DOHH2 (cell line): ENCODE results near the gene MAT1A.

Experiments
- H3F3A ChIP-seq: fragments of 200-600 bp; sonication (generic), shearing (Covaris generic); 2 replicates; pipeline ENCODE4 v1.6.0; 2016; ENCODE audit warnings: antibody characterized with exemption, mild to moderate bottlenecking; ENCODE audit not compliant: control insufficient read depth, insufficient read depth
- H3K27ac ChIP-seq: fragments of 200-600 bp; sonication (generic); 2 replicates; pipeline ENCODE4 v1.5.1; 2014; ENCODE audit warnings: low read depth, mild to moderate bottlenecking, low read length, moderate library complexity
- H3K27me3 ChIP-seq: fragments of 200-600 bp; sonication (generic); 2 replicates; pipeline ENCODE4 v1.6.1; 2014; ENCODE audit warnings: mild to moderate bottlenecking, low read length, mixed read lengths; ENCODE audit not compliant: control insufficient read depth
- H3K36me3 ChIP-seq: fragments of 200-600 bp; sonication (generic); 2 replicates; pipeline ENCODE4 v1.6.1; 2014; ENCODE audit warnings: mild to moderate bottlenecking, low read length, moderate library complexity, mixed read lengths; ENCODE audit not compliant: control insufficient read depth
- H3K4me1 ChIP-seq: fragments of 200-600 bp; sonication (generic); 2 replicates; pipeline ENCODE4 v1.6.1; 2014; ENCODE audit warnings: mild to moderate bottlenecking, low read length, mixed read lengths; ENCODE audit not compliant: control insufficient read depth
- H3K4me2 ChIP-seq: fragments of 200-600 bp; sonication (generic); 2 replicates; pipeline ENCODE4 v1.6.0; 2014; ENCODE audit warnings: mild to moderate bottlenecking, low read length, moderate library complexity
- H3K4me3 ChIP-seq: fragments of 200-600 bp; sonication (generic); 2 replicates; pipeline ENCODE4 v1.5.1; 2014; ENCODE audit warnings: mild to moderate bottlenecking, low read length, mixed read lengths
- H3K79me2 ChIP-seq: fragments of 200-600 bp; sonication (generic); 2 replicates; pipeline ENCODE4 v1.6.1; 2014; ENCODE audit warnings: mild to moderate bottlenecking, low read length, mixed read lengths; ENCODE audit not compliant: control insufficient read depth
- H3K9me2 ChIP-seq: fragments of 200-600 bp; sonication (generic); replicated peaks from 2 replicates; pipeline ENCODE4 v1.6.1; 2014; ENCODE audit warnings: mild to moderate bottlenecking, low read length, mixed read lengths; ENCODE audit not compliant: control insufficient read depth
- H3K9me3 ChIP-seq: fragments of 200-600 bp; sonication (generic); 2 replicates; pipeline ENCODE4 v1.6.1; 2014; ENCODE audit warnings: antibody characterized with exemption, low read length, mixed read lengths; ENCODE audit not compliant: control insufficient read depth, insufficient read depth
- H4K20me1 ChIP-seq: fragments of 200-600 bp; sonication (generic); 2 replicates; pipeline ENCODE4 v1.6.0; 2014; ENCODE audit warnings: low read depth, mild to moderate bottlenecking, antibody characterized with exemption, low read length, moderate library complexity; ENCODE audit not compliant: control insufficient read depth, insufficient read depth
- CTCF ChIP-seq: fragments of 200-600 bp; sonication (generic); IDR thresholded peaks from one replicate; pipeline ENCODE4 v1.5.1; 2014; ENCODE audit warnings: antibody characterized with exemption, mild to moderate bottlenecking, low read depth, low read length; ENCODE audit not compliant: poor library complexity, severe bottlenecking
- EZH2phosphoT487 ChIP-seq: fragments of 200-600 bp; sonication (generic); IDR thresholded peaks from 2 replicates; pipeline ENCODE4 v1.6.1; 2017; ENCODE audit warnings: borderline replicate concordance, mild to moderate bottlenecking, antibody characterized with exemption, low read length, moderate library complexity, mixed read lengths

The MAT1A gene

GRCh38 chr10:80296942-80297341 is 7.5 kb upstream of the MAT1A start:
- Histone ChIP-seq H3K27me3 (no peaks in the 10 kb centered on the region), H3K79me2 (no peaks in the 10 kb centered on the region), H3K4me2 (no peak overlapping the region), H4K20me1 (no peaks in the 10 kb centered on the region), H3K4me1 (no peaks in the 10 kb centered on the region), H3K9me3 (no peaks in the 10 kb centered on the region), H3K9me2 (no peaks in the 10 kb centered on the region), H3K4me3 (no peak overlapping the region), H3K36me3 (no peaks in the 10 kb centered on the region), H3K27ac (no peak overlapping the region), H3F3A (no peaks in the 10 kb centered on the region)
- TF ChIP-seq CTCF (no peak), EZH2phosphoT487 (no peak)

GRCh38 chr10:80292607-80293239 is 3.3 kb upstream of the MAT1A start:
- no peak overlapping the region for H3K27ac ChIP-seq
- H3K4me2 ChIP-seq, result no peak overlapping the region
- no peaks in the 10 kb centered on the region for H3F3A ChIP-seq
- TF ChIP-seq CTCF, result no peak
- no peak for TF ChIP-seq EZH2phosphoT487
- no peaks in the 10 kb centered on the region for H3K36me3 ChIP-seq
- H3K4me3 ChIP-seq, result no peak overlapping the region
- no peaks in the 10 kb centered on the region for H3K9me2 ChIP-seq
- H3K9me3 ChIP-seq, result no peaks in the 10 kb centered on the region
- no peaks in the 10 kb centered on the region for H3K79me2 ChIP-seq
- no peaks in the 10 kb centered on the region for H4K20me1 ChIP-seq
- no peaks in the 10 kb centered on the region for H3K4me1 ChIP-seq
- no peaks in the 10 kb centered on the region for H3K27me3 ChIP-seq

GRCh38 chr10:80290474-80291220 is 1.2 kb upstream of the MAT1A start:
- Histone ChIP-seq H3K79me2 (no peaks in the 10 kb centered on the region), H4K20me1 (no peaks in the 10 kb centered on the region), H3K9me2 (no peaks in the 10 kb centered on the region), H3K27ac (no peak overlapping the region), H3F3A (no peaks in the 10 kb centered on the region), H3K4me2 (no peak overlapping the region), H3K4me3 (no peak overlapping the region), H3K36me3 (no peaks in the 10 kb centered on the region), H3K27me3 (no peaks in the 10 kb centered on the region), H3K9me3 (no peaks in the 10 kb centered on the region), H3K4me1 (no peaks in the 10 kb centered on the region)
- TF ChIP-seq EZH2phosphoT487, result no peak

GRCh38 chr10:80288849-80289248 is 609 bp downstream of the MAT1A start:
- no peak overlapping the region for H3K4me3 ChIP-seq

More at GRCh38 chr10:80288849-80289248, 609 bp downstream of the MAT1A start:
- Histone ChIP-seq H3K79me2 (no peaks in the 10 kb centered on the region), H3K9me2 (no peaks in the 10 kb centered on the region), H3K27ac (no peak overlapping the region), H3K27me3 (no peaks in the 10 kb centered on the region), H3K9me3 (no peaks in the 10 kb centered on the region), H3K4me2 (no peak overlapping the region), H3F3A (no peaks in the 10 kb centered on the region), H3K4me1 (no peaks in the 10 kb centered on the region), H4K20me1 (no peaks in the 10 kb centered on the region), H3K36me3 (no peaks in the 10 kb centered on the region)
- TF ChIP-seq CTCF (no peak), EZH2phosphoT487 (no peak)
